HUDEP-2 (cell line): ENCODE measurements around the gene KHSRP.
"Not testable (repeated sequence)": the region's sequence is repeated elsewhere in the genome, so short reads cannot be mapped to it uniquely, and the experiment has no call there.

Experiments
- DNase-seq, 76 experiments: peaks; one replicate each; lab custom pipeline; 2025; ENCODE audit not compliant: unreplicated experiment in 76 of 76; lab: John Stamatoyannopoulos, UW

The KHSRP gene

GRCh38 chr19:6421075-6422014, 3.3 kb downstream of the KHSRP start:
- no peak for DNase-seq

GRCh38 chr19:6418562-6418932, 6.1 kb downstream of the KHSRP start:
- no peak for DNase-seq

- DNase-seq: peak in 1 of 76 experiments; percentile 9
Measured at GRCh38 chr19:6417713-6418561, 6.7 kb downstream of the KHSRP start.

GRCh38 chr19:6416658-6417405, 7.8 kb downstream of the KHSRP start:
- no peak for DNase-seq

- DNase-seq: no peak
Measured at GRCh38 chr19:6415591-6416190, 8.9 kb downstream of the KHSRP start.

GRCh38 chr19:6414793-6415590, 9.6 kb downstream of the KHSRP start:
- no peak for DNase-seq

- peak in 1 of 76 experiments; percentile 4 for DNase-seq
Measured at GRCh38 chr19:6413721-6414643, 10.6 kb downstream of the KHSRP start.

- no peak for DNase-seq
Measured at GRCh38 chr19:6413291-6413690, 11.3 kb downstream of the KHSRP start.

- peak in 42 of 76 experiments; percentile 6 to 60 (median 31) for DNase-seq
Measured at GRCh38 chr19:6412447-6413091, 12.0 kb downstream of the KHSRP start.

- DNase-seq: no peak
Measured at GRCh38 chr19:6412061-6412446, 12.6 kb downstream of the KHSRP start.

GRCh38 chr19:6409346-6409745, 15.3 kb downstream of the KHSRP start:
- DNase-seq: no peak

- no peak for DNase-seq
Measured at GRCh38 chr19:6406401-6406800, 18.2 kb downstream of the KHSRP start.

GRCh38 chr19:6402837-6403608, 21.6 kb downstream of the KHSRP start:
- DNase-seq: no peak

GRCh38 chr19:6402058-6402457, 22.6 kb downstream of the KHSRP start:
- no peak for DNase-seq

GRCh38 chr19:6400062-6400944, 24.3 kb downstream of the KHSRP start:
- not testable (repeated sequence) for DNase-seq

- no peak for DNase-seq
Measured at GRCh38 chr19:6396305-6396704, 28.3 kb downstream of the KHSRP start.
